NT2/D1 (cell line): ENCODE results near the gene ATP1A4.

Experiments
- DNase-seq: peaks from one replicate; pipeline ENCODE4 v3.0.0-alpha.2; 2011; ENCODE audit warnings: low read depth, low spot score
- H3K27me3 ChIP-seq: 2 replicates; pipeline ENCODE4 v1.6.0; 2011; ENCODE audit warnings: mild to moderate bottlenecking; ENCODE audit not compliant: insufficient read length, insufficient read depth
- H3K36me3 ChIP-seq: 2 replicates; pipeline ENCODE4 v1.6.1; 2011; ENCODE audit warnings: mild to moderate bottlenecking, low read length, mixed read lengths; ENCODE audit not compliant: insufficient read depth, insufficient read length
- H3K4me1 ChIP-seq: 2 replicates; pipeline ENCODE4 v1.5.1; 2011; ENCODE audit not compliant: insufficient read depth, insufficient read length
- H3K4me3 ChIP-seq: 2 replicates; pipeline ENCODE4 v1.5.1; 2011; ENCODE audit warnings: low read depth; ENCODE audit not compliant: insufficient read length
- H3K9ac ChIP-seq: 2 replicates; pipeline ENCODE4 v1.6.0; 2011; ENCODE audit warnings: low read depth; ENCODE audit not compliant: insufficient read length
- H3K9me3 ChIP-seq: 2 replicates; pipeline ENCODE4 v1.5.1; 2011; ENCODE audit warnings: mild to moderate bottlenecking, low read length; ENCODE audit not compliant: insufficient read depth
- SUZ12 ChIP-seq: IDR thresholded peaks from 2 replicates; pipeline ENCODE4 v1.6.1; 2011; ENCODE audit not compliant: insufficient read length, insufficient read depth; ENCODE audit errors: extremely low read depth
- YY1 ChIP-seq: IDR thresholded peaks from 2 replicates; pipeline ENCODE4 v1.6.1; 2011; ENCODE audit not compliant: insufficient read length, insufficient read depth
- ZNF274 ChIP-seq: IDR thresholded peaks from 2 replicates; pipeline ENCODE4 v1.6.1; 2011; ENCODE audit warnings: mild to moderate bottlenecking, low read depth, low read length

ATP1A4 gene

GRCh38 chr1:160134791-160135572 is 16.4 kb upstream of the ATP1A4 start:
- no peak for TF ChIP-seq YY1
- no peak for TF ChIP-seq ZNF274
- TF ChIP-seq SUZ12: no peak
- H3K27me3 ChIP-seq: no peaks in the 10 kb centered on the region

GRCh38 chr1:160136121-160136925 is 15.1 kb upstream of the ATP1A4 start:
- H3K36me3 ChIP-seq: peaks cover 94% of the 10 kb centered on the region
- H3K9me3 ChIP-seq: no peaks in the 10 kb centered on the region
- no peak for DNase-seq
- TF ChIP-seq YY1: no peak
- TF ChIP-seq ZNF274: no peak
- TF ChIP-seq SUZ12: no peak
- no peaks in the 10 kb centered on the region for H3K27me3 ChIP-seq
- no peak overlapping the region for H3K9ac ChIP-seq
- no peaks in the 10 kb centered on the region for H3K4me1 ChIP-seq
- no peak overlapping the region for H3K4me3 ChIP-seq

More at GRCh38 chr1:160134791-160135572, 16.4 kb upstream of the ATP1A4 start:
- Histone ChIP-seq H3K9me3 (no peaks in the 10 kb centered on the region), H3K4me1 (no peaks in the 10 kb centered on the region), H3K4me3 (no peak overlapping the region), H3K9ac (no peak overlapping the region), H3K36me3 (peaks cover 95% of the 10 kb centered on the region)
- DNase-seq: no peak

DNA sequence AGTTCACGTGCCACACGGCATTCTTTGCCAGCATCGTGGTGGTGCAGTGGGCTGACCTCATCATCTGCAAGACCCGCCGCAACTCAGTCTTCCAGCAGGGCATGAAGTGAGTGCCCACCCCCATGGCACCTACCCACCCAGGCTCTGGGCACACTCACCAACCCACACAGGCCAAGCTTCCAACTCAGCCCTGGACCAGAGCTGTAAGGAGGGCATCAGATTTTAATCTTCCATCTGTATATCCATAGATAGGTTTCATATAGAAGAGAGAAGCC is 14.5 kb upstream of the ATP1A4 start:
- TF ChIP-seq SUZ12 (no peak), ZNF274 (no peak), YY1 (no peak)
- Histone ChIP-seq H3K9me3 (no peaks in the 10 kb centered on the region), H3K4me3 (no peak overlapping the region), H3K27me3 (no peaks in the 10 kb centered on the region), H3K9ac (no peak overlapping the region), H3K4me1 (no peaks in the 10 kb centered on the region), H3K36me3 (peaks cover 96% of the 10 kb centered on the region)
- no peak for DNase-seq

- H3K36me3 ChIP-seq: peaks cover 96% of the 10 kb centered on the region
Measured at GRCh38 chr1:160137216-160137862, 14.1 kb upstream of the ATP1A4 start.

GRCh38 chr1:160139840-160140239 is 11.6 kb upstream of the ATP1A4 start:
- peaks cover 76% of the 10 kb centered on the region for H3K36me3 ChIP-seq
- no peaks in the 10 kb centered on the region for H3K27me3 ChIP-seq
- TF ChIP-seq ZNF274 (no peak), SUZ12 (no peak), YY1 (no peak)
- H3K4me1 ChIP-seq: no peaks in the 10 kb centered on the region
- no peaks in the 10 kb centered on the region for H3K9me3 ChIP-seq
- DNase-seq: no peak
- no peak overlapping the region for H3K4me3 ChIP-seq
- H3K9ac ChIP-seq: no peak overlapping the region

More at GRCh38 chr1:160137216-160137862, 14.1 kb upstream of the ATP1A4 start:
- Histone ChIP-seq H3K4me1 (no peaks in the 10 kb centered on the region), H3K9ac (no peak overlapping the region), H3K4me3 (no peak overlapping the region), H3K9me3 (no peaks in the 10 kb centered on the region), H3K27me3 (no peaks in the 10 kb centered on the region)
- DNase-seq: no peak
- no peak for TF ChIP-seq SUZ12

- DNase-seq: no peak
- Histone ChIP-seq H3K4me3 (no peak overlapping the region), H3K9me3 (no peaks in the 10 kb centered on the region), H3K4me1 (no peaks in the 10 kb centered on the region), H3K36me3 (peaks cover 40% of the 10 kb centered on the region), H3K9ac (no peak overlapping the region), H3K27me3 (no peaks in the 10 kb centered on the region)
- no peak for TF ChIP-seq SUZ12
- TF ChIP-seq ZNF274: no peak
- no peak for TF ChIP-seq YY1
Measured at GRCh38 chr1:160143695-160144094, 7.7 kb upstream of the ATP1A4 start.

DNA sequence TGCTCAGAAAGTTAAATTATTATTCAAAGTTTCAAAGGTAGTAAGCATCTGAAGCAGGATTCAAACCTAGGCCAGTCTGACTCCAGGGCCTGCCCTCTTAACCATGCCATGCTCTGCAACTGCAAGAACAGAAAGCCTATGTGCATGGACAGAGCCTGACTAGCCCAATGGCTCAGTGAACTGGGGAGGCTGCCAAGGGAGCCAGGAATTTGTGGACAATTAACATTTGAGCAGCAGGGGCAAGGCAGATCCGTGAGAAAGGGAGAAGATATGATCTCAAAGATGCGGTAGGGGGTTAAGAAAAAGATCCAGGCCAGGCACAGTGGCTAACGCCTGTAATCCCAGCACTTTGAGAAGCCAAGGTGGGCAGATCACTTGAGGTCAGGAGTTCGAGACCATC is 6.5 kb upstream of the ATP1A4 start:
- Histone ChIP-seq H3K4me3 (no peak overlapping the region), H3K9me3 (no peaks in the 10 kb centered on the region), H3K36me3 (peaks cover 28% of the 10 kb centered on the region), H3K27me3 (no peaks in the 10 kb centered on the region), H3K4me1 (no peaks in the 10 kb centered on the region), H3K9ac (no peak overlapping the region)
- DNase-seq: peak; percentile 32
- TF ChIP-seq ZNF274 (no peak), SUZ12 (no peak), YY1 (no peak)
